ENCODE data around the gene PDCD7.
"Not testable (repeated sequence)": the region's sequence is repeated elsewhere in the genome, so short reads cannot be mapped to it uniquely, and the experiment has no call there.

Gene PDCD7

GRCh38 chr15:65130941-65131340 is 2.7 kb downstream of the PDCD7 start:
- DNase-seq (ENCODE audit: low read depth): no peak

GRCh38 chr15:65115542-65115941 is 18.1 kb downstream of the PDCD7 start:
- no peak for DNase-seq (ENCODE audit: low read depth)

- DNase-seq (ENCODE audit: low read depth): no peak
These were observed 18.5 kb downstream of the PDCD7 start, which contains the start of gene UBAP1L for GRCh38 chr15:65115086-65115485. TSS of gene UBAP1L (minus strand) at chr15:65115200. CDS start at chr15:65106215, 8,985 bp downstream.

- DNase-seq (ENCODE audit: low read depth): no peak
These were observed 22.8 kb downstream of the PDCD7 start for GRCh38 chr15:65110676-65111292.

GRCh38 chr15:65106011-65106590 is 27.5 kb downstream of the PDCD7 start:
- no peak for DNase-seq (ENCODE audit: low read depth)

- no peak for DNase-seq (ENCODE audit: low read depth)
These were observed 28.6 kb downstream of the PDCD7 start for GRCh38 chr15:65105038-65105437.

GRCh38 chr15:65102912-65103311 is 30.7 kb downstream of the PDCD7 start:
- DNase-seq (ENCODE audit: low read depth): no peak

GRCh38 chr15:65101891-65102708 is 31.5 kb downstream of the PDCD7 start:
- DNase-seq (ENCODE audit: low read depth): no peak

GRCh38 chr15:65101411-65101890 is 32.2 kb downstream of the PDCD7 start:
- no peak for DNase-seq (ENCODE audit: low read depth)

- no peak for DNase-seq (ENCODE audit: low read depth)
These were observed 33.2 kb downstream of the PDCD7 start for GRCh38 chr15:65100442-65100841.

GRCh38 chr15:65099801-65100200 is 33.8 kb downstream of the PDCD7 start:
- DNase-seq (ENCODE audit: low read depth): not testable (repeated sequence)

- no peak for DNase-seq (ENCODE audit: low read depth)
These were observed 34.3 kb downstream of the PDCD7 start for GRCh38 chr15:65099336-65099735.

GRCh38 chr15:65097651-65098263 is 35.9 kb downstream of the PDCD7 start:
- DNase-seq (ENCODE audit: low read depth): no peak

GRCh38 chr15:65096481-65097385 is 36.9 kb downstream of the PDCD7 start:
- no peak for DNase-seq (ENCODE audit: low read depth)

GRCh38 chr15:65095747-65096104 is 37.9 kb downstream of the PDCD7 start:
- no peak for DNase-seq (ENCODE audit: low read depth)

GRCh38 chr15:65095011-65095746 is 38.4 kb downstream of the PDCD7 start:
- DNase-seq (ENCODE audit: low read depth): no peak

- no peak for DNase-seq (ENCODE audit: low read depth)
These were observed 39.2 kb downstream of the PDCD7 start for GRCh38 chr15:65094294-65094995.

GRCh38 chr15:65093793-65094170 is 39.8 kb downstream of the PDCD7 start:
- not testable (repeated sequence) for DNase-seq (ENCODE audit: low read depth)

- no peak for DNase-seq (ENCODE audit: low read depth)
These were observed 40.5 kb downstream of the PDCD7 start for GRCh38 chr15:65092911-65093792.

All from stimulated activated CD8-positive, alpha-beta memory T cell treated with anti-CD3 and anti-CD28 coated beads, Interleukin-15, amount 100 ng/mL, for 1 hour (primary cell).